HepG2 (cell line): ENCODE results near the gene SECISBP2L. TPM values are rescaled to one million over a fixed set of nuclear protein-coding genes. Genes with fewer than 3 reads are reported as not detected.

Experiments
- ATAC-seq: fragments of 200-7000 bp; cut with Tn5 transposase; 3 replicates; pipeline ENCODE4 v1.9.1; 2020; ENCODE audit warnings: mild to moderate bottlenecking, moderate library complexity
- BruUV-seq: library from RNA; stranded (reverse); fragments of 400-500 nt; replicated peaks from 2 replicates; lab custom pipeline; 2021; lab: Mats Ljungman, UMichigan
- CTCF ChIA-PET: fragments of 300-600 bp; formaldehyde crosslinking; extraction: SDS; loops from one replicate; lab custom pipeline; 2021; ENCODE audit warnings: low total read pairs, inconsistent platforms, low intra/inter-chr PET ratio; lab: Yijun Ruan, JAX
- POLR2A ChIA-PET: fragments of 350-600 bp; sonication (Branson Sonifier 250); formaldehyde crosslinking; loops from one replicate; lab custom pipeline; 2020; ENCODE audit warnings: antibody characterized with exemption, inconsistent platforms; lab: Yijun Ruan, JAX
- DNase-seq: peaks from one replicate; pipeline ENCODE4 v3.0.0-alpha.2; 2015; ENCODE audit warnings: low spot score
- FAIRE-seq: peaks from 3 replicates; lab custom pipeline; 2011; peaks lifted over from hg19 to GRCh38; lab: Jason Lieb, UNC
- H2AFZ ChIP-seq: one replicate; pipeline ENCODE4 v1.6.1; 2011; ENCODE audit warnings: low read length, inconsistent platforms
- H3K27ac ChIP-seq: fragments of 300-600 bp; 3 replicates; pipeline ENCODE4 v1.8.0; 2011; ENCODE audit warnings: mixed run types, mild to moderate bottlenecking, mixed read lengths, low read length, inconsistent platforms; ENCODE audit not compliant: insufficient read depth; ENCODE audit errors: extremely low read length
- H3K27me3 ChIP-seq, 2 experiments: fragments of 200-600 bp in 1 of 2; 2 replicates in 1 of 2; 3 replicates in 1 of 2; pipeline versions ENCODE4 v1.6.0 to v1.8.0; 2011; ENCODE audit warnings: low read length in 2 of 2, mild to moderate bottlenecking in 2 of 2, moderate library complexity in 2 of 2, inconsistent platforms in 1 of 2; ENCODE audit not compliant: insufficient read depth in 2 of 2, control insufficient read depth in 1 of 2
- H3K36me3 ChIP-seq, 2 experiments: fragments of 200-600 bp in 1 of 2; replicated peaks in 1 of 2; 2 replicates in 1 of 2; 3 replicates in 1 of 2; pipeline versions ENCODE4 v1.5.1 to v1.8.0; 2011; ENCODE audit warnings: low read length in 2 of 2, inconsistent platforms in 1 of 2; ENCODE audit not compliant: insufficient read depth in 2 of 2, control insufficient read depth in 1 of 2
- H3K4me1 ChIP-seq: 2 replicates; pipeline ENCODE4 v1.5.1; 2012; ENCODE audit warnings: low read length, inconsistent platforms; ENCODE audit not compliant: insufficient read depth
- H3K4me2 ChIP-seq: 2 replicates; pipeline ENCODE4 v1.6.0; 2011; ENCODE audit warnings: low read depth, low read length, inconsistent platforms
- H3K4me3 ChIP-seq, 3 experiments: fragments of 200-600 bp in 1 of 3; sonication (generic), shearing (Covaris generic) in 1 of 3; replicated peaks in 1 of 3; 2 replicates each; pipeline ENCODE4 v1.5.1; 2011 to 2016; ENCODE audit warnings: low read length in 3 of 3, inconsistent platforms in 2 of 3, low read depth in 2 of 3, mild to moderate bottlenecking in 2 of 3, control low read depth in 1 of 3, mixed read lengths in 1 of 3; ENCODE audit not compliant: insufficient read depth in 1 of 3
- H3K79me2 ChIP-seq: one replicate; pipeline ENCODE4 v1.6.1; 2011; ENCODE audit warnings: low read length, inconsistent platforms; ENCODE audit not compliant: insufficient read depth
- H3K9ac ChIP-seq: 2 replicates; pipeline ENCODE4 v1.6.0; 2011; ENCODE audit warnings: mild to moderate bottlenecking, low read depth, low read length, inconsistent platforms; ENCODE audit not compliant: insufficient read depth
- H3K9me3 ChIP-seq: 2 replicates; pipeline ENCODE4 v1.5.1; 2012; ENCODE audit warnings: mild to moderate bottlenecking, low read length
- H4K20me1 ChIP-seq: 2 replicates; pipeline ENCODE4 v1.6.0; 2011; ENCODE audit warnings: inconsistent platforms, mild to moderate bottlenecking, low read length, moderate library complexity; ENCODE audit not compliant: insufficient read depth
- CC2D1A ChIP-seq: sonication (generic); formaldehyde crosslinking; IDR thresholded peaks from 2 replicates; pipeline ENCODE4 v1.8.1; 2023; ENCODE audit warnings: mild to moderate bottlenecking, missing genetic modification reagents
- DNMT1 ChIP-seq: sonication (generic); formaldehyde crosslinking; IDR thresholded peaks from 2 replicates; pipeline ENCODE4 v1.5.1; 2020; ENCODE audit warnings: mild to moderate bottlenecking, missing genetic modification reagents
- GFI1 ChIP-seq: sonication (generic); formaldehyde crosslinking; IDR thresholded peaks from 2 replicates; pipeline ENCODE4 v1.5.0; 2020; ENCODE audit warnings: missing genetic modification reagents, mild to moderate bottlenecking, borderline replicate concordance
- SAP130 ChIP-seq: IDR thresholded peaks from 2 replicates; pipeline ENCODE4 v1.6.1; 2016; ENCODE audit warnings: low read depth
- SP1 ChIP-seq, 2 experiments: fragments of 450-650 bp in 1 of 2; sonication (generic) in 1 of 2; formaldehyde crosslinking in 1 of 2; IDR thresholded peaks; 2 replicates each; pipeline versions ENCODE4 v1.4.0 to v1.6.1; 2016 to 2020; ENCODE audit warnings: missing genetic modification reagents in 1 of 2
- SP5 ChIP-seq: IDR thresholded peaks from 2 replicates; pipeline ENCODE4 v1.6.1; 2016; ENCODE audit warnings: low read depth, borderline replicate concordance
- TCF7 ChIP-seq: sonication (generic); IDR thresholded peaks from 2 replicates; pipeline ENCODE4 v1.6.1; 2016; ENCODE audit warnings: antibody characterized with exemption, low read depth
- ZBTB20 ChIP-seq: sonication (generic); formaldehyde crosslinking; IDR thresholded peaks from 2 replicates; pipeline ENCODE4 v1.8.1; 2023; ENCODE audit warnings: missing genetic modification reagents, low read depth, mild to moderate bottlenecking, borderline replicate concordance
- ZNF124 ChIP-seq: sonication (generic); formaldehyde crosslinking; IDR thresholded peaks from 2 replicates; pipeline ENCODE4 v1.4.0; 2020; ENCODE audit warnings: missing genetic modification reagents
- ZNF512 ChIP-seq: sonication (generic); formaldehyde crosslinking; IDR thresholded peaks from 2 replicates; pipeline ENCODE4 v1.4.0; 2020; ENCODE audit warnings: mild to moderate bottlenecking, missing genetic modification reagents
- ZNF749 ChIP-seq: sonication (generic); formaldehyde crosslinking; IDR thresholded peaks from 2 replicates; pipeline ENCODE4 v1.8.0; 2022; ENCODE audit warnings: mild to moderate bottlenecking, missing genetic modification reagents, moderate library complexity, borderline replicate concordance
- WGBS: methylation state at CpG from one replicate; pipeline ENCODE4 v1.1.6; 2017; ENCODE audit warnings: low lambda C conversion rate; 5-methylcytosine and 5-hydroxymethylcytosine counted together
- in situ Hi-C: cut with HindIII; loops from 2 replicates; pipeline ENCODE4 v1.10.0; 2017; ENCODE audit warnings: low pct_unique_long_range_greater_than_20kb; ENCODE audit not compliant: extremely low pct_ligation_motif_present
- intact Hi-C: fragments of 100-400 bp; cut with micrococcal nuclease; formaldehyde crosslinking; loops from one replicate; pipeline ENCODE4 v1.10.0; 2022; ENCODE audit not compliant: unreplicated experiment
- polyA plus RNA-seq, 8 experiments: library from polyadenylated mRNA; depleted of rRNA in 3 of 8; stranded (reverse) in 7 of 8; unstranded in 1 of 8; fragments of >200 nt; fragmentation: Illumina TruSeq in 4 of 8; extraction: Trizol in 4 of 8; gene quantifications; 2 replicates each; pipeline versions ENCODE4 v1.2.1 to v1.2.3, GENCODE V29; 2011 to 2016; ENCODE audit warnings: low read depth in 4 of 8, missing spikeins in 1 of 8, mixed read lengths in 1 of 8; ENCODE audit not compliant: insufficient read depth in 1 of 8
- total RNA-seq, 5 experiments: library from RNA; depleted of rRNA; stranded (reverse); fragments of >200 nt; fragmentation: Illumina TruSeq; extraction: Trizol; gene quantifications; 2 replicates each; pipeline ENCODE4 v1.2.3, GENCODE V29; 2016; ENCODE audit warnings: low read depth in 1 of 5

SECISBP2L gene
- total and polyA plus RNA-seq, 2 of the 13 experiments (the other 11 are each of a cell fraction or from before 2014, with no cell fraction given), result 13.9 to 15.6 TPM

GRCh38 chr15:49064281-49064653 is 18.0 kb upstream of the SECISBP2L start:
- CTCF ChIA-PET, result no interaction called here
- POLR2A ChIA-PET, result no interaction called here
- H3K4me3 ChIP-seq, result no peak overlapping the region

GRCh38 chr15:49063402-49064280 is 17.4 kb upstream of the SECISBP2L start:
- no peaks in the 10 kb centered on the region for H3K79me2 ChIP-seq
- no peaks in the 10 kb centered on the region for H4K20me1 ChIP-seq
- no peak overlapping the region for H2AFZ ChIP-seq
- H3K27ac ChIP-seq, result no peak overlapping the region
- no peak overlapping the region for H3K4me3 ChIP-seq
- peaks cover 0 to 5% of the 10 kb centered on the region in 2 experiments; a peak in 1 of 5 replicates for H3K27me3 ChIP-seq
- POLR2A ChIA-PET, result no interaction called here
- ATAC-seq (peak; percentile 87), DNase-seq (no peak), FAIRE-seq (no peak)
- BruUV-seq, result no TSS peak
- CTCF ChIA-PET, result no interaction called here
- intact Hi-C loops, result loop anchor here (1.0 kb wide), 1 partner anchor 38 kb away; no protein-coding TSS in a partner anchor
- TF ChIP-seq ZNF512 (peak; percentile 83; the same call in 1 of the 2 replicates), DNMT1 (no peak), SP1 (IDR thresholded peaks at IDR 0.05) (no peak), SP1 (CRISPR knock-in tag; IDR thresholded peaks at IDR 0.05) (no peak)
- in situ Hi-C loops, result no loop called here
- H3K4me2 ChIP-seq, result peak overlapping the region; percentile 27; the same call in 1 of the 2 replicates
- H3K9me3 ChIP-seq, result no peaks in the 10 kb centered on the region
- no peak overlapping the region for H3K9ac ChIP-seq
- no peaks in the 10 kb centered on the region for H3K36me3 ChIP-seq
- H3K4me1 ChIP-seq, result peaks cover 22% of the 10 kb centered on the region
- 31% methylated on average over 12 of the region's 14 CpGs for WGBS

More at GRCh38 chr15:49064281-49064653, 18.0 kb upstream of the SECISBP2L start:
- Histone ChIP-seq H3K4me1 (peaks cover 22% of the 10 kb centered on the region), H3K36me3 (no peaks in the 10 kb centered on the region), H3K9ac (no peak overlapping the region), H2AFZ (no peak overlapping the region), H3K4me2 (peak overlapping the region; percentile 27; the same call in 1 of the 2 replicates), H3K9me3 (no peaks in the 10 kb centered on the region), H3K27ac (no peak overlapping the region), H4K20me1 (no peaks in the 10 kb centered on the region), H3K27me3 (peaks cover 2 to 5% of the 10 kb centered on the region in 2 experiments; a peak in 3 of 5 replicates), H3K79me2 (no peaks in the 10 kb centered on the region)
- TF ChIP-seq GFI1 (CRISPR knock-in tag) (peak; percentile 65), SP5 (peak; percentile 40; the same call in 1 of the 2 replicates), SAP130 (CRISPR knock-in tag) (0 out of 2 replicates have a peak, but pooled peaks have one; percentile 19), CC2D1A (CRISPR knock-in tag) (no peak), TCF7 (peak; percentile 28; the same call in 1 of the 2 replicates), ZNF749 (CRISPR knock-in tag) (no peak), ZBTB20 (CRISPR knock-in tag) (no peak), ZNF124 (CRISPR knock-in tag) (no peak)
- peak; percentile 58 for ATAC-seq
- intact Hi-C loops, result no loop called here
- no TSS peak for BruUV-seq
- FAIRE-seq, result no peak
- 1% methylated on average over 3 of the region's 3 CpGs for WGBS
- DNase-seq, result peak; percentile 19
- in situ Hi-C loops, result no loop called here
